RWPE2 (cell line): ENCODE data around the gene CAPN1.

ENCODE experiments used
- ATAC-seq: fragments of 200-7000 bp; cut with Tn5 transposase; 3 replicates; pipeline ENCODE4 v1.9.1; 2021; ENCODE audit warnings: low read depth
- DNase-seq: peaks from one replicate; pipeline ENCODE4 v3.0.0-alpha.2; 2020; ENCODE audit warnings: low spot score
- H3K27ac ChIP-seq: fragments of 450-650 bp; 2 replicates; pipeline ENCODE4 v1.5.1; 2017; ENCODE audit warnings: mild to moderate bottlenecking; ENCODE audit not compliant: poor library complexity, severe bottlenecking
- H3K27me3 ChIP-seq: fragments of 250-450 bp; sonication (Bioruptor Pico); 2 replicates; pipeline ENCODE4 v1.5.1; 2021; ENCODE audit warnings: mild to moderate bottlenecking, moderate library complexity; ENCODE audit not compliant: insufficient read depth, poor library complexity, severe bottlenecking
- H3K36me3 ChIP-seq: fragments of 250-450 bp; sonication (Bioruptor Pico); 2 replicates; pipeline ENCODE4 v1.5.1; 2020; ENCODE audit warnings: low read depth, mild to moderate bottlenecking, moderate library complexity
- H3K4me1 ChIP-seq: fragments of 250-450 bp; sonication (Bioruptor Pico); 2 replicates; pipeline ENCODE4 v1.5.1; 2021; ENCODE audit warnings: mild to moderate bottlenecking, moderate library complexity; ENCODE audit not compliant: insufficient read depth, poor library complexity, severe bottlenecking
- H3K4me3 ChIP-seq: fragments of 250-450 bp; sonication (Bioruptor Pico); 2 replicates; pipeline ENCODE4 v1.5.1; 2021; ENCODE audit warnings: mild to moderate bottlenecking, moderate library complexity; ENCODE audit not compliant: severe bottlenecking
- H3K9me3 ChIP-seq: fragments of 250-450 bp; sonication (Bioruptor Pico); 2 replicates; pipeline ENCODE4 v1.5.1; 2021; ENCODE audit warnings: mild to moderate bottlenecking, moderate library complexity; ENCODE audit not compliant: severe bottlenecking
- TF ChIP-seq, protein P1 (sequence below): fragments of 450-650 bp; IDR thresholded peaks from one replicate; pipeline ENCODE4 v1.5.1; 2017; ENCODE audit warnings: mild to moderate bottlenecking, moderate library complexity; ENCODE audit not compliant: poor library complexity, severe bottlenecking

Gene CAPN1

DNA sequence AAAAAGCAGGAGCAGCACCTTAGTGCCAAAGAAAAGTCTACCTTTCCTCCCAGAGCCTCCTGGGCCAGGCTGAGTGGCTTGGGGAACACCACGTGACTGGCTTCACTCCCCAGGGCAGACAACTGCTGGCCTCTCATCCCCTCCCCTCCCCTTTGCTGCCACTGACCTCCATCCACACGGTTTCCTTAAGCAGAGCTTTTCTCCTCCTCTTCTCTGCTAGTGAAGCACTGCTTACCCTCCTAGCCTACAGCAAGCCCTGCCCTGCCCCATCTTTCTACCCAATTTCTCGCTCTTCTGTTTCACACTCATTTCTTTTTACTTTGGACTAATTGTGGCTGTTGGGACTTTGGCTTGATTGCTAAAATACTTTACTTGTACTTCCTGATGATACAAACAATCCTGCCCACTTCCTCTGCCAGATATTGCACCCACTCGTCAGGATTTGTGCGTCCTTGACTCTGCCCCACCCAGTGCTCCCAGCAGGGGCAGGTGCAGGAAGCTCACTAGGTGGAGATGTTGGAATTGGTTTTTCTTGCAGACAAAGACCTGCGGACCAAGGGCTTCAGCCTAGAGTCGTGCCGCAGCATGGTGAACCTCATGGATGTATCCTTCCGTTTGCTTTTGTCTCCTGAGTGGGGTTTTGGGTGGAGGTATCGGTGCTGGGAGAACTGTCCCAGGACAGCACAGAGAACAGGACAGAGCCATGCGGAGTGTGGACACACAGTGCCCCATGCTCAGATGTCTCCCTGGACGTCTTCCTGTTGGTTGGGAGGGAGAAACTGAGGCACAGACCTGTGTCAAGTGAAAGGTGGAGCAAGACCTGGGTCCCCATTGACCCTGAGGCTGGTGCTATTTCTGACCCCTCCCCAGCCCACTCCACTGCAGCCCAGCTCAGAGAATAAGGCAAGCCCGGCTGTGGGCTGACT lies 27.3 kb downstream of the CAPN1 start:
- DNase-seq (no peak), ATAC-seq (no peak)
- Histone ChIP-seq H3K4me3 (no peak overlapping the region), H3K4me1 (no peaks in the 10 kb centered on the region), H3K36me3 (peaks cover 73% of the 10 kb centered on the region), H3K9me3 (no peaks in the 10 kb centered on the region), H3K27me3 (no peaks in the 10 kb centered on the region), H3K27ac (no peak overlapping the region)
- TF ChIP-seq, protein P1, sequence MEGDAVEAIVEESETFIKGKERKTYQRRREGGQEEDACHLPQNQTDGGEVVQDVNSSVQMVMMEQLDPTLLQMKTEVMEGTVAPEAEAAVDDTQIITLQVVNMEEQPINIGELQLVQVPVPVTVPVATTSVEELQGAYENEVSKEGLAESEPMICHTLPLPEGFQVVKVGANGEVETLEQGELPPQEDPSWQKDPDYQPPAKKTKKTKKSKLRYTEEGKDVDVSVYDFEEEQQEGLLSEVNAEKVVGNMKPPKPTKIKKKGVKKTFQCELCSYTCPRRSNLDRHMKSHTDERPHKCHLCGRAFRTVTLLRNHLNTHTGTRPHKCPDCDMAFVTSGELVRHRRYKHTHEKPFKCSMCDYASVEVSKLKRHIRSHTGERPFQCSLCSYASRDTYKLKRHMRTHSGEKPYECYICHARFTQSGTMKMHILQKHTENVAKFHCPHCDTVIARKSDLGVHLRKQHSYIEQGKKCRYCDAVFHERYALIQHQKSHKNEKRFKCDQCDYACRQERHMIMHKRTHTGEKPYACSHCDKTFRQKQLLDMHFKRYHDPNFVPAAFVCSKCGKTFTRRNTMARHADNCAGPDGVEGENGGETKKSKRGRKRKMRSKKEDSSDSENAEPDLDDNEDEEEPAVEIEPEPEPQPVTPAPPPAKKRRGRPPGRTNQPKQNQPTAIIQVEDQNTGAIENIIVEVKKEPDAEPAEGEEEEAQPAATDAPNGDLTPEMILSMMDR: no peak

DNA sequence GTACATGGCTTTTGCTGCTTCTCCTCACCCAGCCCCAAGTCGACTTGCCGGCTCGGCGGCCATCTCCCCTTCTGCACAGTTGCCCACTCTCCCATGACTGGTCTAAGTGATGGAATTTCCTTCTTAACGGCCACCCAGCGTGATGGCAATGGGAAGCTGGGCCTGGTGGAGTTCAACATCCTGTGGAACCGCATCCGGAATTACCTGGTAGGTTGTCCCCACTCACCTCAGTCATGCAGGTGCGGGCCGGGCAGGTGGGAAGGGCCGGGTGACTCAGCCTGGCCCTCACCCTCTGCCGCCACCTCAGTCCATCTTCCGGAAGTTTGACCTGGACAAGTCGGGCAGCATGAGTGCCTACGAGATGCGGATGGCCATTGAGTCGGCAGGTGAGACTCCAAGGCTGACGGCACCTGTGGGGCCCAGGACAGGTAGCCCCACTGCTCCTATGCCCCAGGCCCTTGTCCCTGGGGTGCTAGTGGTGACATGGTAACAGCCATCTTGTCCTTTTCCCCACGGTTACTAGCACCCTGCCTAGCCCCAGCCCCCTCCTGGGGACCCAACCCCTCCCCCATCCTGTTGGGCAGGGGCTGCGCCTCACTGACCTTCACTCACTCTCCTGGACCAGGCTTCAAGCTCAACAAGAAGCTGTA lies 28.1 kb downstream of the CAPN1 start:
- ATAC-seq: no peak
- Histone ChIP-seq H3K4me3 (no peak overlapping the region), H3K27ac (no peak overlapping the region), H3K4me1 (no peaks in the 10 kb centered on the region), H3K9me3 (no peaks in the 10 kb centered on the region), H3K36me3 (peaks cover 65% of the 10 kb centered on the region), H3K27me3 (no peaks in the 10 kb centered on the region)
- TF ChIP-seq, protein P1: no peak
- no peak for DNase-seq

DNA sequence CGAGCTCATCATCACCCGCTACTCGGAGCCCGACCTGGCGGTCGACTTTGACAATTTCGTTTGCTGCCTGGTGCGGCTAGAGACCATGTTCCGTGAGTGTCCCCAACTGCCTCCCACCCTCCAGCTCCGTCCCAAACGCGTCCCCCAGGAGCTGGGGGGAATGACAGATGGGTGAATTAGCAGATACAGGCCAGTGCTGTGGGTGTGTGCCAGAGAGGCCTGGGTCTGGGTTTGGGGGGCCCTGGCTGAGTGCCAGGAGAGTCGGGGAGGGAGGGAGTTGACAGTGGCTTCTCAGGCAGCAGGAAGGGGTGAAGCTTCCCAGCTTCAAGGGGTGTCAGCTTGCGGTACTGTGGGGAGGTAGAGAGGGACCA lies 28.6 kb downstream of the CAPN1 start:
- ATAC-seq (no peak), DNase-seq (no peak)
- no peak overlapping the region for H3K4me3 ChIP-seq
- H3K36me3 ChIP-seq: peaks cover 60% of the 10 kb centered on the region
- TF ChIP-seq, protein P1: no peak
- H3K27me3 ChIP-seq: no peaks in the 10 kb centered on the region
- no peaks in the 10 kb centered on the region for H3K9me3 ChIP-seq
- H3K27ac ChIP-seq: no peak overlapping the region
- H3K4me1 ChIP-seq: no peaks in the 10 kb centered on the region

DNA sequence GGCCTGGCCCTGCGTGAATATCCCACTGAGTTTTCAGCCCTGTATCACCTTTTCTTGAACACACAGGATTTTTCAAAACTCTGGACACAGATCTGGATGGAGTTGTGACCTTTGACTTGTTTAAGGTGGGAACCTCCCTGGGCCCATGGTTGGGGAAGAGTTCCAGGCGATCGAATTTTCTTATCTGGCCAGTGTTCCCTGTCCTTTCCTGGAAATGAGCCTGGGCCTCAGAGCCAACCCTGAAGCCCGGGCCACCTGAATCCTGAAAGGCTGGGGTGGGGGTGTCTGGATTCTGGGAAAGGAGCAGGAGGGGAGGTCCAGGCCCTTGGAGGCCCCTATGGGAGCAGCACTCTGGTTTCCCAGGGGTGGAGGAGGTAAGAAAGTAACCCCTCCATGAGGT lies 29.0 kb downstream of the CAPN1 start:
- TF ChIP-seq, protein P1: no peak
- no peak overlapping the region for H3K27ac ChIP-seq
- no peaks in the 10 kb centered on the region for H3K4me1 ChIP-seq
- no peak overlapping the region for H3K4me3 ChIP-seq
- H3K36me3 ChIP-seq: peaks cover 56% of the 10 kb centered on the region
- ATAC-seq: no peak
- H3K27me3 ChIP-seq: no peaks in the 10 kb centered on the region
- DNase-seq: no peak
- H3K9me3 ChIP-seq: no peaks in the 10 kb centered on the region
